ENCODE measurements around the gene CHST12.
"Not testable (repeated sequence)": the region's sequence is repeated elsewhere in the genome, so short reads cannot be mapped to it uniquely, and the experiment has no call there.

Gene CHST12

DNA sequence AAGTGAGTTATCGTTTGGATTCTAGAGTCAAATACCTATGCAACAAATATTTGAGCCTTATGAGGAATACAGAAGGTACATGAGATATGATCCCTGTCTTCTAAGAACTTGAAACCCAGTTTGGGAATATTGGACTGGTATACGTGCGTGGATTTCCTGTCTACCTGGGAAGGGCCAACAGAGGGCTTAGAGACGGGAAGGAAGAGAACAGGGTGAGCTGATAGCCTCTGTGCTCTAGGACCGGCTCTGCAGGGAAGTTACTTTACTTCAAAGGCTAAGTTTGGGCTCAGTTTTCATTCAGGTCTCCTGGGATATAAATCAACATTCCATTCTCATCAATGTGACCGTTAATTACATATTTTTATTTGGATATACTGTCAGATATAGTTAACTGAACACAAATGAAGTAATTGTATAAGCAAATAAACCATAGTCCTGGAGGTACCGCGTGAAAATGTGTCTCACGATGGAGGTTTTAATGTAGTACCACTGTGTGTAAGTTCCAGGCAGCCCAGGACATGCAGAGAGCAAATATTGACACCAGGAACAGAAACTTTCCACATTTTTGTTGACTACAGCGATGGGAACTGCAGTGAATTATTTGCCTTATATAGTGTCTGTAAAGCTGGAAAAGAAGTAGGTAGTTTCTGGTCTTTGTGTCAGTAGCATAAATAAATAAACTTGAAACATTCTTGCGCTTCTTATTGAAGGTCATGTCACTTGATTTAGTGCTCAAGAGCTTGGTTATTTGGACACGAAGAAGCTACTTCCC lies 8.6 kb downstream of the CHST12 start:
- TF ChIP-seq MYC (IDR thresholded peaks at IDR 0.05; ENCODE audit: low read depth, low read length): no peak
- no peak for TF ChIP-seq POLR2A (IDR thresholded peaks at IDR 0.05; ENCODE audit: extremely low read depth, insufficient read length)
- TF ChIP-seq, protein P1, sequence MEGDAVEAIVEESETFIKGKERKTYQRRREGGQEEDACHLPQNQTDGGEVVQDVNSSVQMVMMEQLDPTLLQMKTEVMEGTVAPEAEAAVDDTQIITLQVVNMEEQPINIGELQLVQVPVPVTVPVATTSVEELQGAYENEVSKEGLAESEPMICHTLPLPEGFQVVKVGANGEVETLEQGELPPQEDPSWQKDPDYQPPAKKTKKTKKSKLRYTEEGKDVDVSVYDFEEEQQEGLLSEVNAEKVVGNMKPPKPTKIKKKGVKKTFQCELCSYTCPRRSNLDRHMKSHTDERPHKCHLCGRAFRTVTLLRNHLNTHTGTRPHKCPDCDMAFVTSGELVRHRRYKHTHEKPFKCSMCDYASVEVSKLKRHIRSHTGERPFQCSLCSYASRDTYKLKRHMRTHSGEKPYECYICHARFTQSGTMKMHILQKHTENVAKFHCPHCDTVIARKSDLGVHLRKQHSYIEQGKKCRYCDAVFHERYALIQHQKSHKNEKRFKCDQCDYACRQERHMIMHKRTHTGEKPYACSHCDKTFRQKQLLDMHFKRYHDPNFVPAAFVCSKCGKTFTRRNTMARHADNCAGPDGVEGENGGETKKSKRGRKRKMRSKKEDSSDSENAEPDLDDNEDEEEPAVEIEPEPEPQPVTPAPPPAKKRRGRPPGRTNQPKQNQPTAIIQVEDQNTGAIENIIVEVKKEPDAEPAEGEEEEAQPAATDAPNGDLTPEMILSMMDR (IDR thresholded peaks at IDR 0.05; ENCODE audit: low read depth, low read length): no peak
- TF ChIP-seq, protein P2, sequence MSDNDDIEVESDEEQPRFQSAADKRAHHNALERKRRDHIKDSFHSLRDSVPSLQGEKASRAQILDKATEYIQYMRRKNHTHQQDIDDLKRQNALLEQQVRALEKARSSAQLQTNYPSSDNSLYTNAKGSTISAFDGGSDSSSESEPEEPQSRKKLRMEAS (IDR thresholded peaks at IDR 0.05; ENCODE audit: low read depth, low read length): no peak
- DNase-seq (ENCODE audit: low read depth): no peak
- H3K4me3 ChIP-seq (ENCODE audit: low read depth, low read length): no peak overlapping the region

GRCh38 chr7:2412587-2413201 lies 9.3 kb downstream of the CHST12 start:
- TF ChIP-seq MYC (IDR thresholded peaks at IDR 0.05; ENCODE audit: low read depth, low read length) (no peak), POLR2A (IDR thresholded peaks at IDR 0.05; ENCODE audit: extremely low read depth, insufficient read length) (no peak)
- TF ChIP-seq, protein P1 (IDR thresholded peaks at IDR 0.05; ENCODE audit: low read depth, low read length): no peak
- TF ChIP-seq, protein P2 (IDR thresholded peaks at IDR 0.05; ENCODE audit: low read depth, low read length): no peak
- DNase-seq (ENCODE audit: low read depth): no peak
- H3K4me3 ChIP-seq (ENCODE audit: low read depth, low read length): no peak overlapping the region

DNA sequence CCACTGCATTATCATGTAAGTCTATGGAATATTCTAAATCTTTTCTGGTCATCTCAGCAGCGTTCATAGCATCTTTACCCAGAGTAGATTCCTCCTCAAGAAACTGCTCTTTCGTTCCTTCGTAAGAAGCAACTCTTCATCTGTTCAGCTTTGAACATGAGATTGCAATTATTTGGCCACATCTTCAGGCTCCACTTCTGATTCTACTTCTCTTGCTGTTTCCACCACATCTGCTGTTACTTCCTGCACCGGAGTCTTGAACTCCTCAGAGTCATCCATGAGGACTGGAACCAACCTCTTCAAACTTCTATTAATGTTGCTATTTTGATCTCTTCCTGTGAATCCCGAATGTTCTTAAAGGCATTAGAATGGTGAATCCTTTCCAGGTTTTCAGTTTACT lies 12.7 kb downstream of the CHST12 start:
- H3K4me3 ChIP-seq (ENCODE audit: low read depth, low read length): no peak overlapping the region
- no peak for DNase-seq (ENCODE audit: low read depth)
- TF ChIP-seq MYC (IDR thresholded peaks at IDR 0.05; ENCODE audit: low read depth, low read length) (no peak), POLR2A (IDR thresholded peaks at IDR 0.05; ENCODE audit: extremely low read depth, insufficient read length) (no peak)
- TF ChIP-seq, protein P2 (IDR thresholded peaks at IDR 0.05; ENCODE audit: low read depth, low read length): no peak
- TF ChIP-seq, protein P1 (IDR thresholded peaks at IDR 0.05; ENCODE audit: low read depth, low read length): no peak

GRCh38 chr7:2416650-2417049 lies 13.2 kb downstream of the CHST12 start:
- TF ChIP-seq MYC (IDR thresholded peaks at IDR 0.05; ENCODE audit: low read depth, low read length): no peak
- TF ChIP-seq, protein P1 (IDR thresholded peaks at IDR 0.05; ENCODE audit: low read depth, low read length): no peak
- no peak overlapping the region for H3K4me3 ChIP-seq (ENCODE audit: low read depth, low read length)
- DNase-seq (ENCODE audit: low read depth): no peak

- H3K4me3 ChIP-seq (ENCODE audit: low read depth, low read length); DNase-seq (ENCODE audit: low read depth): not testable (repeated sequence)
Observed at GRCh38 chr7:2417178-2417577, 13.8 kb downstream of the CHST12 start.

- DNase-seq (ENCODE audit: low read depth): no peak
- H3K4me3 ChIP-seq (ENCODE audit: low read depth, low read length): no peak overlapping the region
- TF ChIP-seq MYC (IDR thresholded peaks at IDR 0.05; ENCODE audit: low read depth, low read length) (no peak), POLR2A (IDR thresholded peaks at IDR 0.05; ENCODE audit: extremely low read depth, insufficient read length) (no peak)
- TF ChIP-seq, protein P1 (IDR thresholded peaks at IDR 0.05; ENCODE audit: low read depth, low read length): no peak
- TF ChIP-seq, protein P2 (IDR thresholded peaks at IDR 0.05; ENCODE audit: low read depth, low read length): no peak
Observed at GRCh38 chr7:2417981-2418481, 14.6 kb downstream of the CHST12 start.
